Immature natural killer cell (primary cell): ENCODE results near the gene MT1X. TPM values are rescaled to one million over a fixed set of nuclear protein-coding genes. Genes with fewer than 3 reads are reported as not detected.

Experiments
- DNase-seq, 3 donors: peaks; one replicate each; pipeline ENCODE4 v3.0.0; 2022; ENCODE audit warnings: mixed read lengths in 1 of 3
- H3K27ac Mint-ChIP-seq, 6 donors: one replicate each; pipeline ENCODE4 v1.8.0; 2020; ENCODE audit warnings: mixed read lengths in 6 of 6, mild to moderate bottlenecking in 5 of 6, inconsistent platforms in 4 of 6, moderate library complexity in 3 of 6
- H3K27me3 Mint-ChIP-seq, 3 donors: one replicate each; pipeline ENCODE4 v1.8.0; 2020 to 2021; ENCODE audit warnings: low read depth in 3 of 3, mild to moderate bottlenecking in 3 of 3, mixed read lengths in 3 of 3, moderate library complexity in 3 of 3, inconsistent platforms in 1 of 3
- H3K36me3 Mint-ChIP-seq, 3 donors: one replicate each; pipeline ENCODE4 v1.8.0; 2020; ENCODE audit warnings: mixed read lengths in 3 of 3, inconsistent platforms in 2 of 3, mild to moderate bottlenecking in 2 of 3
- H3K4me1 Mint-ChIP-seq, 2 donors: one replicate each; pipeline ENCODE4 v1.8.0; 2020; ENCODE audit warnings: inconsistent platforms in 2 of 2, mild to moderate bottlenecking in 2 of 2, mixed read lengths in 2 of 2, moderate library complexity in 1 of 2
- H3K4me3 Mint-ChIP-seq, 5 donors: one replicate each; pipeline ENCODE4 v1.8.0; 2020; ENCODE audit warnings: mild to moderate bottlenecking in 5 of 5, mixed read lengths in 5 of 5, inconsistent platforms in 3 of 5, moderate library complexity in 3 of 5
- H3K9me3 Mint-ChIP-seq, 6 donors: one replicate each; pipeline ENCODE4 v1.8.0; 2020; ENCODE audit warnings: mild to moderate bottlenecking in 6 of 6, mixed read lengths in 6 of 6, inconsistent platforms in 4 of 6, moderate library complexity in 3 of 6
- polyA plus RNA-seq, 3 donors: library from polyadenylated mRNA; unstranded; fragments of 300-500 nt; fragmentation: Illumina TruSeq; gene quantifications; one replicate each; pipeline ENCODE4 v1.2.3, GENCODE V29; 2021

MT1X gene
- polyA plus RNA-seq, 3 donors from 2014 or later, result 23.2 to 73.5 (median 69.4) TPM

GRCh38 chr16:56643833-56644232, 38.4 kb upstream of the MT1X start:
- DNase-seq, result no peak
- Mint-ChIP-seq H3K27me3 (peaks cover 6 to 16% (median 10%) of the 10 kb centered on the region in 3 donors), H3K9me3 (no peaks in the 10 kb centered on the region), H3K27ac (peak overlapping the region in 4 of 6 donors; percentile 1 to 55 (median 42)), H3K36me3 (no peaks in the 10 kb centered on the region), H3K4me1 (peaks cover 19 to 20% of the 10 kb centered on the region in 2 donors), H3K4me3 (peak overlapping the region; percentile 64 to 82 (median 77))

DNA sequence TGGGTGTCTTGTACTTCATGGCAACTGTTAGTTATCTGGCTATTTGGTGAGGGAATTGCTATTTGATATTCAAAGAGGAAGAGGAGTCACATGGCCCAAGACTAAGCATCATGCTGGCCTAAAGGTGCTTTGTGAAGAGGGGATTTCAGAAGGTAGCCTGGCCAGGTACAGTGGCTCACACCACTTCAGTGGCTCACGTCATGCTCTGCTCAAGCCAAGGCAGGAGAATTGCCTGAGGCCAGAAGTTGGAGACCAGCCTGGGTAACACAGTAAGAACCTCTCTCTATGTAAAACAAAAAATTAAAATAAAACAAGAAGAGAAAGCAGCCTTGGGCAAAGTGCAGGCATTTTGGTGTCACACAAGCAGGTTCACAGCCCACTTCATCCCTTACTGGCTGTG, 37.0 kb upstream of the MT1X start:
- DNase-seq, result no peak
- Mint-ChIP-seq H3K4me3 (no peak overlapping the region), H3K27ac (no peak overlapping the region), H3K9me3 (no peaks in the 10 kb centered on the region), H3K4me1 (peaks cover 19 to 20% of the 10 kb centered on the region in 2 donors), H3K36me3 (no peaks in the 10 kb centered on the region), H3K27me3 (peaks cover 5 to 12% (median 6%) of the 10 kb centered on the region in 3 donors)

DNA sequence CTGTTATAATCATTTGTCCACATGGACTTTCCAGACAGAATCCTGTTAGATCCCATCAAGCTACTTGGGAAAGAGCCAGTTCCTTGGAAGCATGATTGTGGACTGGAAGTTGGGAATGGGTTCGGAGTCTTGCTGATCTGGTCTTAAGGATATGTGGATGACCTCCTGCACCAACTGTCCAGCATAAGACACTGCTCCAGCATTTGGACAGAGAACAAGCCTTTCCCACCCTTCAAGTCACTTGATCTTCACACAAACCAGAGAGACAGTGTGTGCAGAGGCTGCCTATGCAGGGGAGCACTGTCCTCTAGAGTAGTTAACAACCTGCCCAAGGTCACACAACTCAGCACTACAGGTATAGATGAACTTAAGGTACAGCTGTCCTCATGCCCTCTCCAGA, 36.4 kb upstream of the MT1X start:
- Mint-ChIP-seq H3K4me3 (no peak overlapping the region), H3K4me1 (peaks cover 19 to 20% of the 10 kb centered on the region in 2 donors), H3K27me3 (peaks cover 5 to 12% (median 6%) of the 10 kb centered on the region in 3 donors), H3K9me3 (no peaks in the 10 kb centered on the region), H3K36me3 (no peaks in the 10 kb centered on the region), H3K27ac (no peak overlapping the region)
- DNase-seq, result no peak

GRCh38 chr16:56647641-56648431, 34.4 kb upstream of the MT1X start:
- Mint-ChIP-seq H3K4me1 (peaks cover 14% of the 10 kb centered on the region in 2 donors), H3K27ac (no peak overlapping the region), H3K9me3 (no peaks in the 10 kb centered on the region), H3K27me3 (peaks cover 3 to 12% (median 6%) of the 10 kb centered on the region in 3 donors), H3K36me3 (no peaks in the 10 kb centered on the region), H3K4me3 (no peak overlapping the region)
- DNase-seq, result no peak

DNA sequence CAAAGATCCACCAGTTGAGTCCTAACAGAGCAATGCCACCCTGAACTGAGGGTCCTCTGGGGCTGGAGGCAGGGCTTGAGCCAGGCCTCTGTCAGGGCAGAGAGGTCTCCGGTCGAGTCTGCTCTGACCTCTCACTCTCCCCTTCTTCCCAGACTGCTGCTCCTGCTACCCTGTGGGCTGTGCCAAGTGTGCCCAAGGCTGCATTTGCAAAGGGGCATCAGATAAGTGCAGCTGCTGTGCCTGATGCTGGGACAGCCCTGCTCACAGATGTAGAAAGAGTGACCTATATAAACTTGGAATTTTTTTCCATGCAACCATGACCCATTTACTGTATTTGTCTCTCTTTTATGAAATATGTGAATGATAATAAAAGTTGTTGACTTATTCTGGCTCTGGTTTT, 33.0 kb upstream of the MT1X start:
- Mint-ChIP-seq H3K36me3 (no peaks in the 10 kb centered on the region), H3K27ac (no peak overlapping the region), H3K4me1 (peaks cover under 1% of the 10 kb centered on the region in 2 donors), H3K9me3 (no peaks in the 10 kb centered on the region), H3K27me3 (peaks cover 3 to 10% (median 5%) of the 10 kb centered on the region in 3 donors), H3K4me3 (no peak overlapping the region)
- DNase-seq, result no peak

- Mint-ChIP-seq H3K9me3 (no peaks in the 10 kb centered on the region), H3K36me3 (no peaks in the 10 kb centered on the region), H3K4me1 (no peaks in the 10 kb centered on the region), H3K27me3 (peaks cover 2 to 8% (median 3%) of the 10 kb centered on the region in 3 donors), H3K27ac (no peak overlapping the region), H3K4me3 (no peak overlapping the region)
- no peak for DNase-seq
Observed at GRCh38 chr16:56649820-56650219, 32.5 kb upstream of the MT1X start.

DNA sequence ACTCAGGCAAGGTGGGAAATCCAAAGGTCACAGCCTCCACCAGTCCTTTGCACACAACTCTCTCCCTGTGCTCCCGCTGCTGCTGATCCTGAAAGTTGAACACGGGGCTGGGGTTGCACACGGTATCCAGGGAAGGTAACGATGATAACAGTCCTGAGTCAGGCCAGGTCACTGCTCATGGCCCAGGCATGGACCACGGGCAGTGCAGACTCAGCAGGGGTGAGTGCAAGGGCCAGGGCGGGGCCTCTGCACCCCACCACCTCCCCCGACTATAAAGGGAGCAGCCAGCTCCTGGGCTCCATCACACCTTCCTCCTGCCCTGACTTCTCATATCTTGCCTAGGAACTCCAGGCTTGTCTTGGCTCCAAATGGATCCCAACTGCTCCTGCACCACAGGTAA, 30.7 kb upstream of the MT1X start, which contains the start of gene MT1B:
Gene MT1B, plus strand, starts transcription at position 301 of the 400 bp plus-strand sequence. Its CDS starts 68 bp downstream, at position 369.
- peaks cover 2 to 6% (median 3%) of the 10 kb centered on the region in 3 donors for H3K27me3 Mint-ChIP-seq
- no peak within 1 kb of the TSS for H3K27ac Mint-ChIP-seq
- DNase-seq, result no peak
- no peaks in the 10 kb centered on the region for H3K4me1 Mint-ChIP-seq
- no peak within 1 kb of the TSS for H3K4me3 Mint-ChIP-seq
- H3K36me3 Mint-ChIP-seq, result no peaks in the 10 kb centered on the region
- H3K9me3 Mint-ChIP-seq, result no peaks in the 10 kb centered on the region

DNA sequence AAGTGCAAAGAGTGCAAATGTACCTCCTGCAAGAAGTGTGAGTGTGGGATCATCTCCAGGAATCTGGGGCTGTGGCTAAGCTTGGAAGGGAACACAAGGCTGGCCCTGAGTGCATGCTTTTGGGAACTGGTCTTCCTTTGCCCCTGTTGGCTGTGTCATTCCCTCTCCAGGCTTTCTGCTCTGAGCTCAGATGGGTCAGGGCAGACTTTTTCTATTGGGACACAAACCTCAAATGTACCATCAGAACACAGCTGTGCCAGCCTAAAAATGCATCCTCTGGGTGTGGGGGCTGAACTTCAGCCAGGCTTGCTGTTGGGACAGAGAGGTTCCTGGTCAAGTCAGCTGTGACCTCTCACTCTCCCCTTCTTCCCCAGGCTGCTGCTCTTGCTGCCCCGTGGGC, 29.7 kb upstream of the MT1X start:
- Mint-ChIP-seq H3K36me3 (no peaks in the 10 kb centered on the region), H3K27ac (no peak overlapping the region), H3K27me3 (peaks cover 2 to 6% (median 6%) of the 10 kb centered on the region in 3 donors), H3K9me3 (no peaks in the 10 kb centered on the region), H3K4me1 (peaks cover 4 to 5% of the 10 kb centered on the region in 2 donors), H3K4me3 (no peak overlapping the region)
- no peak for DNase-seq

DNA sequence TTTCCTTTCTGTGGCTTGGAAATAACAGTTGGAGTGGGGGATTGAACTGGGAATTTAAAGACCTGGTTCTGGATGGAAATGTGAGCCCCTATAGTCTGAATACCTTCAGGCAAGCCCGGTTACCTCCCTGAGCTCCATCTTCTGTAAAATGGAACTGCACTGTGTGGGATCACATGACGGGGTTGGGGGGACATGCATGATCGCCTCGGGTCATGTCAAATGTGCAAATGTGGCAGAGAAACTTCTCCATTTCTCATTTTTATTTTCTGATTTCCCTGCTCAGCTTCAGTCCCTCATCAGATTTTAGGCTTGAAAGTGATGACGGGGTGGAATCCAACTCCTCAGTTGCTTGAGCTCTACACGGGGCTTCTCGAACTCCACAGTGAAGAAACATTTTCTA, 29.1 kb upstream of the MT1X start:
- no peaks in the 10 kb centered on the region for H3K9me3 Mint-ChIP-seq
- H3K4me1 Mint-ChIP-seq, result peaks cover 8 to 11% of the 10 kb centered on the region in 2 donors
- no peak overlapping the region for H3K4me3 Mint-ChIP-seq
- DNase-seq, result no peak
- no peak overlapping the region for H3K27ac Mint-ChIP-seq
- no peaks in the 10 kb centered on the region for H3K36me3 Mint-ChIP-seq
- peaks cover 2 to 10% (median 2%) of the 10 kb centered on the region in 3 donors for H3K27me3 Mint-ChIP-seq

GRCh38 chr16:56657555-56658326, 24.5 kb upstream of the MT1X start, which contains the start of gene MT1F:
TSS of gene MT1F (plus strand) at chr16:56657959. CDS start at chr16:56658059, 100 bp downstream.
- H3K4me1 Mint-ChIP-seq, result peaks cover 17 to 21% of the 10 kb centered on the region in 2 donors
- peaks cover 8 to 15% (median 13%) of the 10 kb centered on the region in 3 donors for H3K27me3 Mint-ChIP-seq
- DNase-seq, result peak; percentile 35 to 56 (median 54)
- H3K4me3 Mint-ChIP-seq, result peak within 1 kb of the TSS; percentile 95 to 98 (median 97)
- H3K27ac Mint-ChIP-seq, result peak within 1 kb of the TSS; percentile 85 to 93 (median 90)
- H3K36me3 Mint-ChIP-seq, result peaks cover 4 to 13% (median 6%) of the 10 kb centered on the region in 3 donors
- H3K9me3 Mint-ChIP-seq, result no peaks in the 10 kb centered on the region

DNA sequence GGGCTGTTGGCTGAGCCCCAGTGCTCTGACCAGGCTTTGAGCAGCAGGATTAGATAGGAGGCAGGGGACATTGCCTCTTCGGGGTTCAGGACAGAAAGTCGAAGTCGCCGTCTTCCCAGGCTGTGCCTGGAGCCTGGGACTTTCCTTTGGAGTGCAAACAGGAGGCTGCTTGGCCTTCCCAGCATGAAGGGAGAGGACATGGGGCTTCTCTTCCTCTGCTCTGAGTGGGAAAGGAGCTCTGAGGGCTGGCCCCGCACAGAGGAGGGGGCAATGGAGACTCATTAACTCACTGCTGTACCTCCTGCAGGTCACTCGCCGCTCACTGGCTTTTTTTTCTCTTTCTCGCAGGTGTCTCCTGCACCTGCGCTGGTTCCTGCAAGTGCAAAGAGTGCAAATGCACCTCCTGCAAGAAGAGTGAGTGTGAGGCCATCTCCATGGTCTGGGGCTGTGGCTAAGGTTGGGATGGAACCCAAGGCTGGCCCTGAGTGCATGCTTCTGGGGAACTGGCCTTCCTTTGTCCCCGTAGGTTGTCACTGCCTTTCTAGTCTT, 23.9 kb upstream of the MT1X start:
- Mint-ChIP-seq H3K36me3 (peaks cover 4 to 13% (median 6%) of the 10 kb centered on the region in 3 donors), H3K4me1 (peaks cover 17 to 23% of the 10 kb centered on the region in 2 donors), H3K27me3 (peaks cover 8 to 15% (median 13%) of the 10 kb centered on the region in 3 donors), H3K4me3 (peak overlapping the region; percentile 95 to 98 (median 97)), H3K27ac (peak overlapping the region in 5 of 6 donors; percentile 79 to 91 (median 85)), H3K9me3 (no peaks in the 10 kb centered on the region)
- DNase-seq, result no peak

GRCh38 chr16:56662357-56663354, 19.6 kb upstream of the MT1X start:
- DNase-seq, result no peak
- Mint-ChIP-seq H3K27me3 (peaks cover 10 to 26% (median 23%) of the 10 kb centered on the region in 3 donors), H3K36me3 (peaks cover 4 to 16% (median 9%) of the 10 kb centered on the region in 3 donors), H3K9me3 (no peaks in the 10 kb centered on the region), H3K4me1 (peaks cover 12 to 21% of the 10 kb centered on the region in 2 donors), H3K4me3 (peak overlapping the region in 2 of 5 donors; percentile 43 to 54), H3K27ac (no peak overlapping the region)
